Activated naive CD8-positive, alpha-beta T cell (primary cell): ENCODE results near the gene MAP3K7.

ENCODE experiments used
- H3K27ac Mint-ChIP-seq: one replicate; pipeline ENCODE4 v1.8.0; 2021; ENCODE audit warnings: mixed read lengths
- H3K27me3 Mint-ChIP-seq: one replicate; pipeline ENCODE4 v1.8.0; 2021; ENCODE audit warnings: mixed read lengths
- H3K36me3 Mint-ChIP-seq: one replicate; pipeline ENCODE4 v1.8.0; 2021; ENCODE audit warnings: mixed read lengths
- H3K4me1 Mint-ChIP-seq: one replicate; pipeline ENCODE4 v1.8.0; 2021; ENCODE audit warnings: low read depth, mixed read lengths
- H3K4me3 Mint-ChIP-seq: one replicate; pipeline ENCODE4 v1.8.0; 2021; ENCODE audit warnings: mild to moderate bottlenecking, mixed read lengths
- H3K9me3 Mint-ChIP-seq: one replicate; pipeline ENCODE4 v1.8.0; 2021; ENCODE audit warnings: low read depth, mixed read lengths

MAP3K7 gene

DNA sequence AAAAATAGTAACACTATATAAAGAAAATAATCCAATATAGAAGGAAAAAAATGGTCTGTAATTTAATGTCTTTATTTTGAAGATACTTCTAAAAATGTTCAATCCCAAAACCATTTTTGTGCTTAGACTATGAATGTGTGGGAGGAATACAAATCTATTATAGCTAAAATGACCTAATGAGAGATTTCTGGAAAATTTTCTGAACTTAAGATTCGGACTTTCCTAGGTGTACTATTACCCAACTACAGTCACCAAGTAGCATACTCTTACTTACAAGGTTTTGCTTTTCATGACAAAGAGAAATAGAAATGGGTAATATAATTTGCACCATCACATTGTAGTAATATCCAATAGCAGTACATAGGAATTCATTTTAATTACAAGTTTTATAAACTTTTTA lies 29.9 kb downstream of the MAP3K7 start:
- Mint-ChIP-seq H3K27me3 (no peaks in the 10 kb centered on the region), H3K4me3 (no peak overlapping the region), H3K4me1 (peaks cover 3% of the 10 kb centered on the region), H3K9me3 (no peaks in the 10 kb centered on the region), H3K27ac (no peak overlapping the region), H3K36me3 (peaks cover 11% of the 10 kb centered on the region)

DNA sequence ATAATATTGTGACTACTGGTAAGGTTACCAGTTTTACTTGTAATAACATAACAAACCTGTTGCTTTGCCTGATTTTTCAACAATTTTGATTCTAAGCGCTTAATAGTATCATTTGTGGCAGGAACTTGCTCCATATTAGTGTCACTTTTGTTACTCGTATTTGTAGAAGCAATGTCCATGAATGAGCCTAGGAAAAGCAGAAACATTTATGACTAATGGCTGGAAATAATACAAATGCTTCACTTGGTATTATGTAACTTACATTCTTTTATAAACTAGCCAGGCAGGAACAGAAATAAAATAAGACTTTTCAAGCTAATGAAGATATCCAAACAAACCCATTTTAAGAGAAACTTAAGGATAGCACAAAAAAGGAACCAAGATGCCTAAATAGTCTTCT lies 38.9 kb downstream of the MAP3K7 start:
- Mint-ChIP-seq H3K9me3 (no peaks in the 10 kb centered on the region), H3K27me3 (no peaks in the 10 kb centered on the region), H3K36me3 (peaks cover 40% of the 10 kb centered on the region), H3K4me3 (no peak overlapping the region), H3K4me1 (no peaks in the 10 kb centered on the region), H3K27ac (no peak overlapping the region)

- no peak overlapping the region for H3K27ac Mint-ChIP-seq
- H3K9me3 Mint-ChIP-seq: no peaks in the 10 kb centered on the region
- no peaks in the 10 kb centered on the region for H3K4me1 Mint-ChIP-seq
- H3K4me3 Mint-ChIP-seq: no peak overlapping the region
- no peaks in the 10 kb centered on the region for H3K27me3 Mint-ChIP-seq
- H3K36me3 Mint-ChIP-seq: peaks cover 40% of the 10 kb centered on the region
These were observed 39.8 kb downstream of the MAP3K7 start for GRCh38 chr6:90547079-90547478.

DNA sequence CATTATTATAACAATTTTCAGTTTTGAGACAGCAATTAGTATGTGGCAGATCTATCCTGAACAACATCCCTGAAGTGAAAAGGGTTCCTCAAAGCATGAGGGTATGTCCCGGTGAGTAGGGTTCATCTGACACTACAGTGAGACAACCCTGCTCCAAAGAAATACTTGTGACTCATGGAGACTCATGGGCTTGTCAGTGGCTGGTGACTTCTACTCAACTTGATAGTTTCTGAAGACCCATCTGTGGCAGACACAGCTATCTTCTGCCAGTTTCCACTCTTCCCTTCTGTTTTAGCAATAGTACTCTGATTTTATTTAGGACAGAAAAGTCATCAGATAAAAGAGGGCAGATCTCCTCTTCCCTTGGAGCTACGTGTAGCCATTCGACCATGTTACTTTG lies 41.4 kb downstream of the MAP3K7 start:
- Mint-ChIP-seq H3K27me3 (no peaks in the 10 kb centered on the region), H3K36me3 (peaks cover 40% of the 10 kb centered on the region), H3K4me1 (no peaks in the 10 kb centered on the region), H3K27ac (no peak overlapping the region), H3K9me3 (no peaks in the 10 kb centered on the region), H3K4me3 (no peak overlapping the region)

- Mint-ChIP-seq H3K27me3 (no peaks in the 10 kb centered on the region), H3K4me1 (no peaks in the 10 kb centered on the region), H3K36me3 (peaks cover 40% of the 10 kb centered on the region), H3K4me3 (no peak overlapping the region), H3K27ac (no peak overlapping the region), H3K9me3 (no peaks in the 10 kb centered on the region)
These were observed 42.1 kb downstream of the MAP3K7 start for GRCh38 chr6:90544741-90545140.

GRCh38 chr6:90544081-90544480 lies 42.8 kb downstream of the MAP3K7 start:
- Mint-ChIP-seq H3K27me3 (no peaks in the 10 kb centered on the region), H3K4me1 (no peaks in the 10 kb centered on the region), H3K4me3 (no peak overlapping the region), H3K9me3 (no peaks in the 10 kb centered on the region), H3K27ac (peak overlapping the region; percentile 5), H3K36me3 (peaks cover 37% of the 10 kb centered on the region)

GRCh38 chr6:90541221-90541620 lies 45.7 kb downstream of the MAP3K7 start:
- no peak overlapping the region for H3K27ac Mint-ChIP-seq

DNA sequence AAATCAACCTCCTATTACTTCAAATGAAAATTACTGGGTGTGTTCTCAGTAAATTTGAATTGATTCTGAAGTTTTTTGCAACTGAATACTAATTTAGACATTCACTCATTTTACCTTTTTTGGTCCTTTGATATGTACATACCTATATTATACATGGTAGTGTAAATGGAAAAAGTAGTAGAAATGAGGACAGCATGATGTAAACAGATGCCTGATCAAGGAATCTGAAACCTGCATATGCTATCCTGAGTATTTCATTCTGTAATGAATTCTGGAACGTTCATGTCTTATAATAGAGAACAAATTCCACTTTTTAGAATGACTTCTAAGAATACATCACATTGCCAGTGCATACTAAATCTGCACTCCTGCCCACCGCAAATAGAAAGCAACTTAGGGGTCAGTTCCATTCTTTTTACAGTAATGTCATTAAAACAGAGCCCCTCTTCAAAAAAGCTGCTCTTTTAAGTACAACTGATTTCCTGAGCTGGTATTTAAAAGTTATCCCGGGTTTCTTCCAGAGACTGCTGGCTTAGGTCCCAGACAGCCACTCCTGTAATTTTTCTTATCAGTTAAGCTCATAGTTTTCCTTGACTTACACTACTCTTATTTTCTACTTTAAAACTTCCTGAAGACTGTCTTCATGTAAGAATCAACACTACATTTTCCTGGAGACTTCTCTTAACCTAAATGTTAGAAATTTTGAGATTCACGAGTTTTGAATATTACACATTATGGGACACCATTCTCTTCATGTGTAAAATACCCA lies 48.4 kb downstream of the MAP3K7 start:
- Mint-ChIP-seq H3K9me3 (no peaks in the 10 kb centered on the region), H3K4me3 (no peak overlapping the region), H3K36me3 (peaks cover 7% of the 10 kb centered on the region), H3K27me3 (no peaks in the 10 kb centered on the region), H3K27ac (peak overlapping the region; percentile 41), H3K4me1 (no peaks in the 10 kb centered on the region)

More at GRCh38 chr6:90541221-90541620, 45.7 kb downstream of the MAP3K7 start:
- no peaks in the 10 kb centered on the region for H3K9me3 Mint-ChIP-seq
- no peak overlapping the region for H3K4me3 Mint-ChIP-seq
- H3K27me3 Mint-ChIP-seq: no peaks in the 10 kb centered on the region
- H3K36me3 Mint-ChIP-seq: peaks cover 18% of the 10 kb centered on the region
- no peaks in the 10 kb centered on the region for H3K4me1 Mint-ChIP-seq

GRCh38 chr6:90537723-90538258 lies 49.1 kb downstream of the MAP3K7 start:
- Mint-ChIP-seq H3K9me3 (no peaks in the 10 kb centered on the region), H3K27ac (no peak overlapping the region), H3K36me3 (peaks cover 5% of the 10 kb centered on the region), H3K4me3 (no peak overlapping the region), H3K4me1 (no peaks in the 10 kb centered on the region), H3K27me3 (no peaks in the 10 kb centered on the region)

GRCh38 chr6:90537027-90537426 lies 49.8 kb downstream of the MAP3K7 start:
- Mint-ChIP-seq H3K9me3 (no peaks in the 10 kb centered on the region), H3K4me3 (no peak overlapping the region), H3K4me1 (no peaks in the 10 kb centered on the region), H3K27me3 (no peaks in the 10 kb centered on the region), H3K27ac (no peak overlapping the region), H3K36me3 (peaks cover 5% of the 10 kb centered on the region)

DNA sequence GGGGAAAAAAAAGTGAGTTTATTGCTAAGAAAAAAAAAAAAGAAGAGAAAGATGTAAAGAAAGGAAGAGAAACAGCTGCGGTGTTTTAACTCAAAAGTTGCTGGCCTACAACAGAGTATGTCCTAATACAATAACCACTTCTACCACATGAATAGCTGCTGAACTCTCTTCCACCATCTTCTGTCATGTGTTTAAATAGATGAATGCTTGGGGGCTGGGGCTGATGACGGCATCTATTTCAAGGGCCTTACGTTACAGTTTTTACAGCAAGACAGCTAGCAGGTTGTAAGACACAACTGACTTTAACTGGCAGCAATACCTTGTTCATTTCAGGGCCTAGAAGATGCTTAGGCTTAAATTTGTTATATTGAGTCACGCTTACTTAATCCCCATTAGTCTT lies 50.4 kb downstream of the MAP3K7 start:
- H3K36me3 Mint-ChIP-seq: peaks cover 3% of the 10 kb centered on the region
- no peaks in the 10 kb centered on the region for H3K4me1 Mint-ChIP-seq
- H3K4me3 Mint-ChIP-seq: no peak overlapping the region
- H3K27me3 Mint-ChIP-seq: no peaks in the 10 kb centered on the region
- H3K9me3 Mint-ChIP-seq: no peaks in the 10 kb centered on the region
- H3K27ac Mint-ChIP-seq: no peak overlapping the region

GRCh38 chr6:90534337-90535025 lies 52.4 kb downstream of the MAP3K7 start:
- H3K4me1 Mint-ChIP-seq: no peaks in the 10 kb centered on the region
- H3K27me3 Mint-ChIP-seq: no peaks in the 10 kb centered on the region
- peaks cover 3% of the 10 kb centered on the region for H3K36me3 Mint-ChIP-seq
- H3K27ac Mint-ChIP-seq: no peak overlapping the region
- H3K4me3 Mint-ChIP-seq: no peak overlapping the region
- H3K9me3 Mint-ChIP-seq: no peaks in the 10 kb centered on the region

- Mint-ChIP-seq H3K4me1 (no peaks in the 10 kb centered on the region), H3K27ac (no peak overlapping the region), H3K9me3 (no peaks in the 10 kb centered on the region), H3K27me3 (no peaks in the 10 kb centered on the region), H3K36me3 (peaks cover 3% of the 10 kb centered on the region), H3K4me3 (no peak overlapping the region)
These were observed 53.1 kb downstream of the MAP3K7 start for GRCh38 chr6:90533615-90534336.

DNA sequence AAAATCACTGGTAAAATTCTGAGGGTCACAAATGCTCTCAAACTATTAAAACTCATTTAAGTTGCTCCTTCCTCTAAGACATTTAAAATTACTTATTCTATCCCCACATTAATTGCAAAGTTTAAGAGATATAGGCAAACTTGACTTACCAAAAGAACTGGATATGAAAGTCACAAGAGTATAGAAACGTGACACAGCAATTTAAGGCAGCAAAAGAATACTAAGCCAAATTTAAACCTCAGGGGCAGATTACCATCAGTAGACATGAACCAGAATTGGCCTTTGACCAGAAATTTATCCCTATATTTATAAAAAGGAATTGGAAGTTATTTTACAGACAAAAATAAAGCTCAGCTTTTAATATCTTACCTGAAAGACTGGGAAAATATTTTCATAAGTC lies 56.0 kb downstream of the MAP3K7 start:
- Mint-ChIP-seq H3K4me3 (no peak overlapping the region), H3K4me1 (no peaks in the 10 kb centered on the region), H3K36me3 (no peaks in the 10 kb centered on the region), H3K27ac (no peak overlapping the region), H3K27me3 (no peaks in the 10 kb centered on the region), H3K9me3 (no peaks in the 10 kb centered on the region)

DNA sequence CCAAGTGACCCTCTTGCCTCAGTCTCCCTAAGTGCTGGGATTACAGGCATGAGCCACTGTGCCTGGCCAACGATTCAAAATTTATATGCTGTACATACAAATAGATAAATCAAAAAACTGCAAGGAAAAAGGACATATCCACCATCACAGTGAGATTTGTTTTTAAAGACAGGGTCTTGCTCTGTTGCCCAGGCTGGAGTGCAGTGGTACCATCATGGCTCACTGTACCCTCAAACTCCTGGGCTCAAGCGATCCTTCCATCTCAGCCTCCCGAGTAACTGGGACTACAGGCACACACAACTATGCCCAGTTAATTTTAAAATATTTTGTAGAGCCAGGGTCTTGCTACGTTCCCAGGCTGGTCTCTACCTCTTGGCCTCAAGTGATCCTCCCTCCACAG lies 61.5 kb downstream of the MAP3K7 start:
- Mint-ChIP-seq H3K9me3 (no peaks in the 10 kb centered on the region), H3K27ac (no peak overlapping the region), H3K4me1 (no peaks in the 10 kb centered on the region), H3K36me3 (peaks cover 5% of the 10 kb centered on the region), H3K4me3 (no peak overlapping the region), H3K27me3 (no peaks in the 10 kb centered on the region)
